Trophoblast cell (in vitro differentiated cells and primary cell): ENCODE data around the gene GABRA6. TPM values are rescaled to one million over a fixed set of nuclear protein-coding genes. Genes with fewer than 3 reads are reported as not detected.

Experiments
- DNase-seq, 2 donors: peaks; one replicate each; pipeline ENCODE4 v3.0.0-alpha.2; 2016
- H2AFZ ChIP-seq: 2 replicates; pipeline ENCODE4 v1.6.1; 2013; ENCODE audit warnings: low read length, moderate library complexity, mild to moderate bottlenecking; ENCODE audit not compliant: insufficient read depth, poor library complexity
- H2AK5ac ChIP-seq: 2 replicates; pipeline ENCODE4 v1.6.1; 2013; ENCODE audit warnings: mild to moderate bottlenecking, low read length
- H2BK120ac ChIP-seq: 2 replicates; pipeline ENCODE4 v1.6.1; 2013; ENCODE audit warnings: low read length, mild to moderate bottlenecking, moderate library complexity; ENCODE audit not compliant: insufficient read depth, poor library complexity
- H2BK12ac ChIP-seq: 2 replicates; pipeline ENCODE4 v1.6.1; 2013; ENCODE audit warnings: mild to moderate bottlenecking, low read length, moderate library complexity
- H2BK5ac ChIP-seq: 2 replicates; pipeline ENCODE4 v1.6.1; 2013; ENCODE audit warnings: low read length, low read depth, moderate library complexity, mild to moderate bottlenecking; ENCODE audit not compliant: poor library complexity
- H3K14ac ChIP-seq: 2 replicates; pipeline ENCODE4 v1.6.1; 2013; ENCODE audit warnings: mild to moderate bottlenecking, low read length
- H3K18ac ChIP-seq: 2 replicates; pipeline ENCODE4 v1.6.1; 2013; ENCODE audit warnings: mild to moderate bottlenecking, low read length
- H3K23ac ChIP-seq: 2 replicates; pipeline ENCODE4 v1.6.1; 2013; ENCODE audit warnings: low read length
- H3K27ac ChIP-seq: 2 replicates; pipeline ENCODE4 v1.5.1; 2013; ENCODE audit warnings: low read depth, mild to moderate bottlenecking, inconsistent platforms, low read length, moderate library complexity
- H3K27me3 ChIP-seq: 2 replicates; pipeline ENCODE4 v1.6.1; 2013; ENCODE audit warnings: inconsistent platforms, mild to moderate bottlenecking, low read length, moderate library complexity; ENCODE audit not compliant: insufficient read depth
- H3K36me3 ChIP-seq, 2 experiments: 1 replicate in 1 of 2; 2 replicates in 1 of 2; pipeline ENCODE4 v1.6.1; 2013; ENCODE audit warnings: low read length in 2 of 2, mild to moderate bottlenecking in 2 of 2, moderate library complexity in 1 of 2; ENCODE audit not compliant: insufficient read depth in 2 of 2, control insufficient read depth in 1 of 2
- H3K4ac ChIP-seq: 2 replicates; pipeline ENCODE4 v1.6.1; 2013; ENCODE audit warnings: low read depth, mild to moderate bottlenecking, low read length, moderate library complexity
- H3K4me1 ChIP-seq, 2 experiments: 1 replicate in 1 of 2; 2 replicates in 1 of 2; pipeline ENCODE4 v1.6.1; 2013; ENCODE audit warnings: low read length in 2 of 2, mild to moderate bottlenecking in 2 of 2, moderate library complexity in 1 of 2; ENCODE audit not compliant: insufficient read depth in 2 of 2, control insufficient read depth in 1 of 2
- H3K4me2 ChIP-seq: 2 replicates; pipeline ENCODE4 v1.6.1; 2013; ENCODE audit warnings: inconsistent platforms, mild to moderate bottlenecking, low read length, moderate library complexity
- H3K4me3 ChIP-seq: 2 replicates; pipeline ENCODE4 v1.5.1; 2013; ENCODE audit warnings: mild to moderate bottlenecking, low read depth, low read length, inconsistent platforms
- H3K79me1 ChIP-seq: one replicate; pipeline ENCODE4 v1.6.1; 2013; ENCODE audit warnings: low read length
- H3K79me2 ChIP-seq: 2 replicates; pipeline ENCODE4 v1.6.1; 2013; ENCODE audit warnings: low read length, mild to moderate bottlenecking; ENCODE audit not compliant: control insufficient read depth, insufficient read depth, poor library complexity
- H3K9ac ChIP-seq: 2 replicates; pipeline ENCODE4 v1.6.1; 2013; ENCODE audit warnings: mild to moderate bottlenecking, low read length
- H3K9me3 ChIP-seq: 2 replicates; pipeline ENCODE4 v1.6.1; 2013; ENCODE audit warnings: low read depth, mild to moderate bottlenecking, control low read depth, inconsistent platforms, low read length; ENCODE audit not compliant: insufficient read depth
- H4K12ac ChIP-seq: 2 replicates; pipeline ENCODE4 v1.6.1; 2013; ENCODE audit warnings: low read depth, mild to moderate bottlenecking, low read length, moderate library complexity
- H4K8ac ChIP-seq: 2 replicates; pipeline ENCODE4 v1.6.1; 2013; ENCODE audit warnings: low read depth, mild to moderate bottlenecking, low read length, moderate library complexity
- H4K91ac ChIP-seq: one replicate; pipeline ENCODE4 v1.6.1; 2013; ENCODE audit warnings: low read depth, mild to moderate bottlenecking, low read length, moderate library complexity
- WGBS: extraction: QIAGEN DNeasy Blood & Tissue Kit; methylation state at CpG from one replicate; pipeline ENCODE4 v1.1.7; 2013; ENCODE audit warnings: missing lambda C conversion rate; ENCODE audit not compliant: insufficient read length, insufficient coverage; ENCODE audit errors: extremely low coverage; 5-methylcytosine and 5-hydroxymethylcytosine counted together
- polyA plus RNA-seq: library from polyadenylated mRNA; stranded (reverse); fragments of 200-250 nt; gene quantifications from 2 replicates; pipeline ENCODE4 v1.2.3, GENCODE V29; 2013

Gene GABRA6
- polyA plus RNA-seq: not detected in 2 replicates

GRCh38 chr5:161685461-161685860, at the start of gene GABRA6:
Gene GABRA6 (plus strand): TSS chr5:161685721. CDS start chr5:161685990, 269 bp downstream.
- Histone ChIP-seq H3K79me2 (no peaks in the 10 kb centered on the region), H3K23ac (no peak within 1 kb of the TSS)

GRCh38 chr5:161637591-161637990, 47.9 kb upstream of the GABRA6 start:
- H3K23ac ChIP-seq: no peak overlapping the region
- no peak overlapping the region for H3K9ac ChIP-seq
- no peak overlapping the region for H3K18ac ChIP-seq
- no peak overlapping the region for H4K12ac ChIP-seq
- no peaks in the 10 kb centered on the region for H3K79me2 ChIP-seq
- WGBS: no CpG with 5 or more reads among the region's 1 CpG
- no peak overlapping the region for H3K4ac ChIP-seq
- H2AK5ac ChIP-seq: no peak overlapping the region
- H2BK12ac ChIP-seq: no peak overlapping the region
- H3K4me1 ChIP-seq: no peaks in the 10 kb centered on the region
- H3K14ac ChIP-seq: no peak overlapping the region
- no peak overlapping the region for H3K4me3 ChIP-seq
- H2AFZ ChIP-seq: no peak overlapping the region
- H3K36me3 ChIP-seq: no peaks in the 10 kb centered on the region
- H4K91ac ChIP-seq: no peak overlapping the region
- no peak overlapping the region for H2BK120ac ChIP-seq
- H3K79me1 ChIP-seq: no peaks in the 10 kb centered on the region
- H2BK5ac ChIP-seq: no peak overlapping the region
- H4K8ac ChIP-seq: no peak overlapping the region
- H3K4me2 ChIP-seq: no peak overlapping the region
- H3K27ac ChIP-seq: no peak overlapping the region
- no peaks in the 10 kb centered on the region for H3K27me3 ChIP-seq
- no peak for DNase-seq
- H3K9me3 ChIP-seq: no peaks in the 10 kb centered on the region

More at GRCh38 chr5:161685461-161685860, at the start of gene GABRA6:
- WGBS: no CpG with 5 or more reads among the region's 4 CpGs
- Histone ChIP-seq H2BK5ac (no peak within 1 kb of the TSS), H3K79me1 (no peaks in the 10 kb centered on the region), H2BK120ac (no peak within 1 kb of the TSS), H2AFZ (no peak within 1 kb of the TSS), H3K18ac (no peak within 1 kb of the TSS), H2BK12ac (no peak within 1 kb of the TSS), H3K14ac (no peak within 1 kb of the TSS), H3K9me3 (no peaks in the 10 kb centered on the region), H2AK5ac (no peak within 1 kb of the TSS), H3K4me3 (no peak within 1 kb of the TSS), H4K8ac (no peak within 1 kb of the TSS), H3K4ac (no peak within 1 kb of the TSS), H4K91ac (no peak within 1 kb of the TSS), H4K12ac (no peak within 1 kb of the TSS), H3K4me1 (no peaks in the 10 kb centered on the region), H3K27ac (no peak within 1 kb of the TSS), H3K36me3 (no peaks in the 10 kb centered on the region), H3K27me3 (no peaks in the 10 kb centered on the region), H3K9ac (peak within 1 kb of the TSS; percentile 58), H3K4me2 (no peak within 1 kb of the TSS)
- no peak for DNase-seq

- H3K79me1 ChIP-seq: no peaks in the 10 kb centered on the region
- no peaks in the 10 kb centered on the region for H3K4me1 ChIP-seq
- no peaks in the 10 kb centered on the region for H3K79me2 ChIP-seq
- H3K4me3 ChIP-seq: no peak overlapping the region
- no peak overlapping the region for H2BK12ac ChIP-seq
- H2BK5ac ChIP-seq: no peak overlapping the region
- no peak overlapping the region for H3K23ac ChIP-seq
- no peak overlapping the region for H3K14ac ChIP-seq
- H3K27me3 ChIP-seq: no peaks in the 10 kb centered on the region
- no peak overlapping the region for H2AFZ ChIP-seq
- H3K9me3 ChIP-seq: no peaks in the 10 kb centered on the region
- H2BK120ac ChIP-seq: no peak overlapping the region
- no peak overlapping the region for H4K12ac ChIP-seq
- H4K8ac ChIP-seq: no peak overlapping the region
- H3K9ac ChIP-seq: no peak overlapping the region
- H2AK5ac ChIP-seq: no peak overlapping the region
- DNase-seq: no peak
- H3K18ac ChIP-seq: no peak overlapping the region
- no peak overlapping the region for H3K4ac ChIP-seq
- no peaks in the 10 kb centered on the region for H3K36me3 ChIP-seq
- no peak overlapping the region for H4K91ac ChIP-seq
- no peak overlapping the region for H3K27ac ChIP-seq
- WGBS: no CpG with 5 or more reads among the region's 4 CpGs
- H3K4me2 ChIP-seq: no peak overlapping the region
Measured at GRCh38 chr5:161641444-161641843, 44.1 kb upstream of the GABRA6 start.

- Histone ChIP-seq H4K12ac (no peak overlapping the region), H3K79me2 (no peaks in the 10 kb centered on the region), H2AFZ (no peak overlapping the region), H3K18ac (no peak overlapping the region), H3K4ac (no peak overlapping the region), H3K79me1 (no peaks in the 10 kb centered on the region), H2BK5ac (no peak overlapping the region), H2BK120ac (no peak overlapping the region), H2AK5ac (no peak overlapping the region), H3K9ac (no peak overlapping the region), H3K4me2 (no peak overlapping the region), H3K27me3 (no peaks in the 10 kb centered on the region), H3K4me1 (no peaks in the 10 kb centered on the region), H3K23ac (no peak overlapping the region), H4K91ac (no peak overlapping the region), H3K36me3 (no peaks in the 10 kb centered on the region), H3K14ac (no peak overlapping the region), H2BK12ac (no peak overlapping the region), H3K9me3 (no peaks in the 10 kb centered on the region), H3K27ac (no peak overlapping the region), H3K4me3 (no peak overlapping the region), H4K8ac (no peak overlapping the region)
- WGBS: no CpG with 5 or more reads among the region's 1 CpG
- DNase-seq: no peak
Measured at GRCh38 chr5:161645264-161645663, 40.3 kb upstream of the GABRA6 start.
